LHCN-M2 (cell line): ENCODE data around the gene RPE. TPM values are rescaled to one million over a fixed set of nuclear protein-coding genes. Genes with fewer than 3 reads are reported as not detected.

Source experiments
- DNase-seq: peaks from one replicate; pipeline ENCODE4 v3.0.0-alpha.2; 2012; ENCODE audit warnings: low read depth
- polyA plus RNA-seq: library from polyadenylated mRNA; unstranded; fragments of >200 nt; gene quantifications from one replicate; pipeline ENCODE4 v1.2.1, GENCODE V29; 2012; ENCODE audit warnings: missing spikeins
- total RNA-seq: library from RNA; depleted of rRNA; stranded (reverse); fragments of >200 nt; gene quantifications from 2 replicates; pipeline ENCODE4 v1.2.3, GENCODE V29; 2014; rRNA removed

RPE gene
- total RNA-seq: 103 and 111 TPM in 2 replicates
- polyA plus RNA-seq: 27.1 TPM

GRCh38 chr2:210002158-210003157, at the start of gene RPE:
Gene RPE, plus strand, starts transcription at chr2:210002638. Its CDS starts 24 bp downstream, at chr2:210002662.
- peak; percentile 90 for DNase-seq

GRCh38 chr2:209956271-209956670, 46.2 kb upstream of the RPE start:
- DNase-seq: no peak

- no peak for DNase-seq
Measured at GRCh38 chr2:209958016-209958415, 44.4 kb upstream of the RPE start.

GRCh38 chr2:209960045-209960444, 42.4 kb upstream of the RPE start:
- no peak for DNase-seq

GRCh38 chr2:209960676-209961630, 41.5 kb upstream of the RPE start:
- DNase-seq: peak; percentile 38

GRCh38 chr2:209965723-209966122, 36.7 kb upstream of the RPE start:
- DNase-seq: no peak

GRCh38 chr2:209969692-209970091, 32.7 kb upstream of the RPE start:
- DNase-seq: no peak

GRCh38 chr2:209970271-209970670, 32.2 kb upstream of the RPE start:
- DNase-seq: no peak

GRCh38 chr2:209970711-209971110, 31.7 kb upstream of the RPE start:
- DNase-seq: no peak

- no peak for DNase-seq
Measured at GRCh38 chr2:209973328-209973727, 29.1 kb upstream of the RPE start.

GRCh38 chr2:209974576-209974975, 27.9 kb upstream of the RPE start:
- no peak for DNase-seq

- no peak for DNase-seq
Measured at GRCh38 chr2:209976698-209977385, 25.6 kb upstream of the RPE start.

- peak; percentile 32 for DNase-seq
Measured at GRCh38 chr2:209977386-209978239, 24.8 kb upstream of the RPE start.

GRCh38 chr2:209984291-209984690, 18.1 kb upstream of the RPE start:
- DNase-seq: no peak

- no peak for DNase-seq
Measured at GRCh38 chr2:209985874-209986273, 16.6 kb upstream of the RPE start.

- peak; percentile 32 for DNase-seq
Measured at GRCh38 chr2:209986415-209986814, 16.0 kb upstream of the RPE start.

- DNase-seq: no peak
Measured at GRCh38 chr2:209988010-209988409, 14.4 kb upstream of the RPE start.

GRCh38 chr2:209990838-209991237, 11.6 kb upstream of the RPE start:
- DNase-seq: no peak

GRCh38 chr2:209993968-209994367, 8.5 kb upstream of the RPE start:
- no peak for DNase-seq

GRCh38 chr2:209998596-209998995, 3.8 kb upstream of the RPE start:
- DNase-seq: no peak
